ENCODE measurements around the gene GABRR3.
A peak's percentile ranks its signal among the peaks of the same experiment; 100 is the strongest.

Gene GABRR3

DNA sequence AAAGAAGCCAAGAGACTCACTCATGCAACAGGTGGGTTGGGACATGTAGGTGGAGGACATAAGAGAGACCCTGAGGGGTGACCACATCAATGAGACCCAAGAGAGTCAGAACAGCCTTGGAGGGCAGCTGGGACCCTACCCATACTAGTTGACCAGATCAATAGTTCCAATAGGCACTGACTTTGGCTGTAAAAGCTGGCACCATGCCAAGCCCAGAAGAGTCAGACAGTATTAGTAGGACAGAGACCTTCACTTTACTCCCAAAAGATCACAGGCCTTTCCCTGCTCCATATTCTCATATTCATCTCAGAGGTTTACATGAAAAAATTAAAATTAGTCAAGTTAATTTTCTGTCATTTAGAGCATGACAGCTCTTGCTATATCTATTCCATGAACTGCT, 20.9 kb upstream of the GABRR3 start:
- no peak for DNase-seq (ENCODE audit: low read depth, low spot score)
- TF ChIP-seq, protein P1, sequence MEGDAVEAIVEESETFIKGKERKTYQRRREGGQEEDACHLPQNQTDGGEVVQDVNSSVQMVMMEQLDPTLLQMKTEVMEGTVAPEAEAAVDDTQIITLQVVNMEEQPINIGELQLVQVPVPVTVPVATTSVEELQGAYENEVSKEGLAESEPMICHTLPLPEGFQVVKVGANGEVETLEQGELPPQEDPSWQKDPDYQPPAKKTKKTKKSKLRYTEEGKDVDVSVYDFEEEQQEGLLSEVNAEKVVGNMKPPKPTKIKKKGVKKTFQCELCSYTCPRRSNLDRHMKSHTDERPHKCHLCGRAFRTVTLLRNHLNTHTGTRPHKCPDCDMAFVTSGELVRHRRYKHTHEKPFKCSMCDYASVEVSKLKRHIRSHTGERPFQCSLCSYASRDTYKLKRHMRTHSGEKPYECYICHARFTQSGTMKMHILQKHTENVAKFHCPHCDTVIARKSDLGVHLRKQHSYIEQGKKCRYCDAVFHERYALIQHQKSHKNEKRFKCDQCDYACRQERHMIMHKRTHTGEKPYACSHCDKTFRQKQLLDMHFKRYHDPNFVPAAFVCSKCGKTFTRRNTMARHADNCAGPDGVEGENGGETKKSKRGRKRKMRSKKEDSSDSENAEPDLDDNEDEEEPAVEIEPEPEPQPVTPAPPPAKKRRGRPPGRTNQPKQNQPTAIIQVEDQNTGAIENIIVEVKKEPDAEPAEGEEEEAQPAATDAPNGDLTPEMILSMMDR (IDR thresholded peaks at IDR 0.05; ENCODE audit: insufficient read depth, low read length, missing control alignments): no peak
- ChIA-PET POLR2A (no interaction called here), CTCF (interaction anchor here (3.0 kb wide), 1 partner anchor 16 kb away, joined by 12 read pairs; no protein-coding TSS in a partner anchor)
- H3K4me3 ChIP-seq (ENCODE audit: low read depth, low read length): no peak overlapping the region

DNA sequence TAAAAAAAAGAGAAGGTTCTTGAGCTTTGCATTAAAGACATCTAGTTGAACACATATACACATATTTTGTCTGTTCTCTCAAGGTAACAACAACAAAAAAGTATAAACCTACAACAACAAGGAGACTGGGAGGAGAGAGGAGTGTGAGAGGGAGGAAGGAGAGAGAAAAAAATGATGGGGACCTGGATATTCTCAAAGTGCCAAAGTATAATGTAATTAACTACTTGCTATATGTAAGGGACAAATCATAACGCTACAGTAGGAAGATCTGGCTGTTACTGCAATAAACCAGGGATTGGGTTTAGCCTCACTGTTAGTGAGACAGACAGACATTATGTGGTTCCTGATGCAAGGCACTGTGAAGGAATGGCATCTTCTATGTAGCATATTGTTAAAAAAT, 14.2 kb upstream of the GABRR3 start:
- H3K4me3 ChIP-seq (ENCODE audit: low read depth, low read length): no peak overlapping the region
- POLR2A ChIA-PET: no interaction called here
- TF ChIP-seq, protein P1 (IDR thresholded peaks at IDR 0.05; ENCODE audit: insufficient read depth, low read length, missing control alignments): no peak
- no peak for DNase-seq (ENCODE audit: low read depth, low spot score)
- CTCF ChIA-PET: interaction anchor here (0.7 to 3.2 kb wide), 4 partner anchors 9 to 280 kb away, joined by 4 to 13 read pairs (median 6); no protein-coding TSS in a partner anchor

DNA sequence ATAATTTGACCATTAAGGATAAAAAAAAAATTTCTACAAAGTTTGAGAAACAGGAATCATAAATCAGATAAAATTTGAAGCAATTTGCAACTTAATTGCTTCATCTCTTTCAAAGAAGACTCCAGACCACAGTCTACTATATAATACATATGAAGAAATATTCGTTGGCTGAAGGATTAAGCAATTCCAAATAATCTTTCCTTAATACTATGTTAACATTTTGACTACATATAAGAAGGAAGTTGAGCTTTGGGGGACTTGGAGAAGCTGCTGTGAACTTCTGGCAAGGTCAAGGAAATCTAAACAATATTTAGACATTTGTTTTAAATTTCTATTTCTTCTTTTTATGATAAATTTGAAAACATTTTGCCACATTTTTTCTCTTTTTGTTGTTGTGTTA, 13.5 kb upstream of the GABRR3 start:
- ChIA-PET CTCF (interaction anchor here (0.7 to 3.2 kb wide), 4 partner anchors 8 to 281 kb away, joined by 4 to 13 read pairs (median 6); no protein-coding TSS in a partner anchor), POLR2A (no interaction called here)
- TF ChIP-seq, protein P1 (IDR thresholded peaks at IDR 0.05; ENCODE audit: insufficient read depth, low read length, missing control alignments): no peak
- H3K4me3 ChIP-seq (ENCODE audit: low read depth, low read length): no peak overlapping the region
- no peak for DNase-seq (ENCODE audit: low read depth, low spot score)

DNA sequence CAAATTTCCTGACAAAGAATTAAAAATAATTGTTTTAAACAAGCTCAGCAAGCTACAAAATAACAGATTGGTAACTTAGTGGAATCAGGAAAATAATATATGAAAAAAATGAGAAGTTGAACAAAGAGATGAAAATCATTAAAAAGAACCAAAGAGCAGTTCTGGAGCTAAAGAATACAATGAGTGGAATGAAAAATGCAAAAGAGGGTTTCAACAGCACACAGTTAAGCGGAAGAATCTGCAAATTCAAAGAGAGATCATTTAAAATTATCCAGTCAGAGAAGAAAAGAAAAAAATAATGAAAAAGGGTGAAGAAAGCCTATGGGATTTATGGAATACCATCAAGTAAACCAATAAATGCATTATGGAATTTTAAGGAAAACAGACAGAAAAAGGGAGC, 6.2 kb upstream of the GABRR3 start:
- no peak overlapping the region for H3K4me3 ChIP-seq (ENCODE audit: low read depth, low read length)
- POLR2A ChIA-PET: no interaction called here
- TF ChIP-seq, protein P1 (IDR thresholded peaks at IDR 0.05; ENCODE audit: insufficient read depth, low read length, missing control alignments): no peak
- CTCF ChIA-PET: interaction anchor here (0.6 to 10.2 kb wide), 9 partner anchors 17 to 546 kb away, joined by 3 to 132 read pairs (median 6); no protein-coding TSS in a partner anchor
- DNase-seq (ENCODE audit: low read depth, low spot score): no peak

DNA sequence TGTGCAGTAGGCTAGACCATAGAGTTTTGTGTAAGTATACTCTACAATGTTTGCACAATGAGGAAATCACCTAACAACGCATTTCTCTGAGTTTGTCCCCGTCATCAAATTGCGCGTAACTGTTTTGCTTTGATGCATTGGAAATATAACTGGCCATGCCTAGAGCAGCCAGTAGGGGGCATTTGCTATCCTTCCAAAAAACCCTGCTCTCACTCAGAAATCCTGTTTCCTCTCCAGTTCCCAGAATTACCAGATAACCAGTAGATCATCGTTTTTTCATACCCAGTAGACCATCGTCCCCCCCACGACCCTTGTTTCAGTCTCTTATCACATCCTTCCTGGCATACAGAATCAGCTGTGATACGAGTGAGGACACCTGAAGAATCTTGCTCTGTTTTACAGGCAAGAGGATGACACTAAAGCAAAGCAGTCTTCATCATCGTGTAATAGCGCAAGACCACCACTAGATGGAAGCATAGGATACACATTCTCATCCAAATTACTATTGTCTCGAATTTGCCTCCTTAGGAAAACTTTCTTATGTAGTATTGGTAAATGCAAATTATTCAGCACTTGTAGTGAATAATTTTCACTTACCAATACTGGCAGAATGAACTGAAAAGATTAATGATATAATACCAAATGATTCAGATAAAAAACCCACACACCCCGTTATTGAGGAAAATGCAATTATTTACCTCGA, 4.4 kb upstream of the GABRR3 start:
- ChIA-PET POLR2A (no interaction called here), CTCF (interaction anchor here (0.8 to 10.2 kb wide), 18 partner anchors 9 to 551 kb away, joined by 3 to 132 read pairs (median 4); partner anchors contain the start of gene ARL6)
- TF ChIP-seq, protein P1 (IDR thresholded peaks at IDR 0.05; ENCODE audit: insufficient read depth, low read length, missing control alignments): peak; percentile 81

DNA sequence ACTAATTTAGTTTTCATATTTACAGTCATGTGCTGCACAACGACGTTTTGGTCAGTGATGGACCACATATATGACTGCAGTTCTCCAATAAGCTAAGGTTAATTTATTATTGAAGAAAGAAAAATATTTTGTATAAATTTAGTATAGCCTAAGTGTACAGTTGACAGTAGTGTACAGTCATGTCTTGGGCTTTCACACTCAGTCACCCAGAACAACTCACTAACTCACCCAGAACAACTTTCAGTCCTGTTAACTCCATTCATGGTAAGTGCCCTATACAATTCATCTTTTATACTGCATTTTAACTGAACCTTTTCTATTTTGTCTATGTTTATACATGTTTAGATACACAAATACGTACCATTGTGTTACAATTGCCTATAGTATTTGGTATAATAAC, 3.8 kb upstream of the GABRR3 start:
- ChIA-PET POLR2A (no interaction called here), CTCF (interaction anchor here (0.8 to 10.2 kb wide), 19 partner anchors 9 to 552 kb away, joined by 3 to 132 read pairs (median 4); partner anchors contain the start of gene CRYBG3)
- no peak overlapping the region for H3K4me3 ChIP-seq (ENCODE audit: low read depth, low read length)
- DNase-seq (ENCODE audit: low read depth, low spot score): no peak
- TF ChIP-seq, protein P1 (IDR thresholded peaks at IDR 0.05; ENCODE audit: insufficient read depth, low read length, missing control alignments): no peak

More for the DNA sequence above, 4.4 kb upstream of the GABRR3 start:
- DNase-seq (ENCODE audit: low read depth, low spot score): peak; percentile 56
- peak overlapping the region; percentile 59 for H3K4me3 ChIP-seq (ENCODE audit: low read depth, low read length)

Measured in AG04449 (cell line).